Measurements from ENCODE around the gene EDIL3. TPM values are rescaled to one million over a fixed set of nuclear protein-coding genes. Genes with fewer than 3 reads are reported as not detected.
A peak's percentile ranks its signal among the peaks of the same experiment; 100 is the strongest.

The EDIL3 gene
- total and polyA plus RNA-seq, 2 experiments from 2014 or later = 18.2 to 42.4 TPM

- no peaks in the 10 kb centered on the region for H3K79me2 ChIP-seq
- H3K27ac ChIP-seq = no peak overlapping the region
- H3K36me3 ChIP-seq (replicated peaks; ENCODE audit: insufficient read depth, low read depth) = no peaks in the 10 kb centered on the region
- DNase-seq (ENCODE audit: low spot score) = peak; percentile 7
- H3K9me3 ChIP-seq (ENCODE audit: low read depth) = no peaks in the 10 kb centered on the region
- H3K4me2 ChIP-seq = no peak overlapping the region
- no peak overlapping the region for H3K4me3 ChIP-seq
- no peak overlapping the region for H2AFZ ChIP-seq
- no peaks in the 10 kb centered on the region for H3K4me1 ChIP-seq (ENCODE audit: insufficient read depth)
- no peaks in the 10 kb centered on the region for H4K20me1 ChIP-seq (ENCODE audit: insufficient read depth, poor library complexity, severe bottlenecking)
- 59% methylated on average over 4 of the region's 4 CpGs for WGBS (ENCODE audit: low lambda C conversion rate, missing lambda C conversion rate)
- no peaks in the 10 kb centered on the region for H3K27me3 ChIP-seq
- H3K9me2 ChIP-seq (replicated peaks; ENCODE audit: insufficient read depth) = no peaks in the 10 kb centered on the region
- no peak for TF ChIP-seq EZH2phosphoT487 (IDR thresholded peaks at IDR 0.05; ENCODE audit: low read depth, severe bottlenecking, unreplicated experiment)
- no peak for TF ChIP-seq CTCF (IDR thresholded peaks at IDR 0.05; ENCODE audit: poor library complexity)
- TF ChIP-seq EZH2 (IDR thresholded peaks at IDR 0.05; ENCODE audit: borderline replicate concordance) = no peak
Observed at GRCh38 chr5:84249918-84250630, 134.6 kb downstream of the EDIL3 start.

GRCh38 chr5:84248013-84248412 is 136.7 kb downstream of the EDIL3 start:
- no peak overlapping the region for H3K4me2 ChIP-seq
- no peak for TF ChIP-seq EZH2 (IDR thresholded peaks at IDR 0.05; ENCODE audit: borderline replicate concordance)
- no peak for TF ChIP-seq EZH2phosphoT487 (IDR thresholded peaks at IDR 0.05; ENCODE audit: low read depth, severe bottlenecking, unreplicated experiment)
- TF ChIP-seq CTCF (IDR thresholded peaks at IDR 0.05; ENCODE audit: poor library complexity) = no peak
- 52% methylated on average over 4 of the region's 4 CpGs for WGBS (ENCODE audit: low lambda C conversion rate, missing lambda C conversion rate)

GRCh38 chr5:84242286-84242685 is 142.4 kb downstream of the EDIL3 start:
- no peak overlapping the region for H3K27ac ChIP-seq
- peak; percentile 8 for DNase-seq (ENCODE audit: low spot score)
- no peaks in the 10 kb centered on the region for H3K79me2 ChIP-seq
- H3K27me3 ChIP-seq = no peaks in the 10 kb centered on the region
- no peaks in the 10 kb centered on the region for H3K9me2 ChIP-seq (replicated peaks; ENCODE audit: insufficient read depth)
- H3K4me3 ChIP-seq = no peak overlapping the region
- H3K4me1 ChIP-seq (ENCODE audit: insufficient read depth) = no peaks in the 10 kb centered on the region
- H2AFZ ChIP-seq = no peak overlapping the region
- no peaks in the 10 kb centered on the region for H4K20me1 ChIP-seq (ENCODE audit: insufficient read depth, poor library complexity, severe bottlenecking)
- H3K4me2 ChIP-seq = no peak overlapping the region
- no peaks in the 10 kb centered on the region for H3K36me3 ChIP-seq (replicated peaks; ENCODE audit: insufficient read depth, low read depth)
- WGBS (ENCODE audit: low lambda C conversion rate, missing lambda C conversion rate) = 93% methylated on average over 3 of the region's 3 CpGs
- no peaks in the 10 kb centered on the region for H3K9me3 ChIP-seq (ENCODE audit: low read depth)
- TF ChIP-seq CTCF (IDR thresholded peaks at IDR 0.05; ENCODE audit: poor library complexity) (no peak), EZH2 (IDR thresholded peaks at IDR 0.05; ENCODE audit: borderline replicate concordance) (no peak), EZH2phosphoT487 (IDR thresholded peaks at IDR 0.05; ENCODE audit: low read depth, severe bottlenecking, unreplicated experiment) (no peak)

More at GRCh38 chr5:84248013-84248412, 136.7 kb downstream of the EDIL3 start:
- Histone ChIP-seq H3K9me2 (replicated peaks; ENCODE audit: insufficient read depth) (no peaks in the 10 kb centered on the region), H3K9me3 (ENCODE audit: low read depth) (no peaks in the 10 kb centered on the region), H3K4me3 (no peak overlapping the region), H3K27me3 (no peaks in the 10 kb centered on the region), H4K20me1 (ENCODE audit: insufficient read depth, poor library complexity, severe bottlenecking) (no peaks in the 10 kb centered on the region), H3K4me1 (ENCODE audit: insufficient read depth) (no peaks in the 10 kb centered on the region), H3K27ac (no peak overlapping the region), H2AFZ (no peak overlapping the region), H3K79me2 (no peaks in the 10 kb centered on the region), H3K36me3 (replicated peaks; ENCODE audit: insufficient read depth, low read depth) (no peaks in the 10 kb centered on the region)
- no peak for DNase-seq (ENCODE audit: low spot score)

All from hepatocyte (in vitro differentiated cells).